ENCODE results near the gene PHLDA1. TPM values are rescaled to one million over a fixed set of nuclear protein-coding genes. Genes with fewer than 3 reads are reported as not detected.
"Not testable (repeated sequence)": the region's sequence is repeated elsewhere in the genome, so short reads cannot be mapped to it uniquely, and the experiment has no call there.

The PHLDA1 gene
- total and polyA plus RNA-seq, 8 donors = 15.8 to 59.3 (median 48.2) TPM

GRCh38 chr12:75996861-75997447, 34.6 kb downstream of the PHLDA1 start:
- no peak overlapping the region for H3K4me3 ChIP-seq
- intact Hi-C loops (cut with DNase I) = no loop called here
- H3K36me3 ChIP-seq = no peaks in the 10 kb centered on the region
- H3K27me3 ChIP-seq = no peaks in the 10 kb centered on the region
- ATAC-seq (no peak), DNase-seq (no peak)
- no peak for TF ChIP-seq CTCF (IDR thresholded peaks at IDR 0.05)
- no peaks in the 10 kb centered on the region for H3K9me3 ChIP-seq
- H3K4me1 ChIP-seq = no peaks in the 10 kb centered on the region
- no peak overlapping the region for H3K27ac ChIP-seq

- no peak for DNase-seq
- Histone ChIP-seq H3K36me3 (no peaks in the 10 kb centered on the region), H3K4me3 (no peak overlapping the region), H3K4me1 (no peaks in the 10 kb centered on the region), H3K27me3 (no peaks in the 10 kb centered on the region), H3K27ac (no peak overlapping the region), H3K9me3 (no peaks in the 10 kb centered on the region)
- no peak for TF ChIP-seq CTCF (IDR thresholded peaks at IDR 0.05)
- intact Hi-C loops (cut with DNase I) = no loop called here
- ATAC-seq = no peak
These were observed 35.9 kb downstream of the PHLDA1 start for GRCh38 chr12:75995691-75996090.

GRCh38 chr12:75994069-75994740, 37.4 kb downstream of the PHLDA1 start:
- no peak overlapping the region for H3K27ac ChIP-seq
- H3K4me1 ChIP-seq = no peaks in the 10 kb centered on the region
- no peaks in the 10 kb centered on the region for H3K27me3 ChIP-seq
- intact Hi-C loops (cut with DNase I) = no loop called here
- no peaks in the 10 kb centered on the region for H3K9me3 ChIP-seq
- TF ChIP-seq CTCF (IDR thresholded peaks at IDR 0.05) = no peak
- ATAC-seq (peak; percentile 8), DNase-seq (no peak)
- no peaks in the 10 kb centered on the region for H3K36me3 ChIP-seq
- H3K4me3 ChIP-seq = no peak overlapping the region

- no peak for ATAC-seq
- intact Hi-C loops (cut with DNase I) = no loop called here
- H3K36me3 ChIP-seq = no peaks in the 10 kb centered on the region
- no peak for DNase-seq
- no peaks in the 10 kb centered on the region for H3K4me1 ChIP-seq
- TF ChIP-seq CTCF (IDR thresholded peaks at IDR 0.05) = no peak
- no peaks in the 10 kb centered on the region for H3K27me3 ChIP-seq
- no peak overlapping the region for H3K4me3 ChIP-seq
- no peak overlapping the region for H3K27ac ChIP-seq
- peaks cover 0 to 3% of the 10 kb centered on the region in 2 donors for H3K9me3 ChIP-seq
These were observed 39.8 kb downstream of the PHLDA1 start for GRCh38 chr12:75991753-75992152.

GRCh38 chr12:75990189-75990912, 41.2 kb downstream of the PHLDA1 start:
- ATAC-seq = peak; percentile 92
- intact Hi-C loops (cut with DNase I) = no loop called here
- peak in 1 of 4 donors; percentile 35 for DNase-seq

GRCh38 chr12:75987709-75988108, 43.9 kb downstream of the PHLDA1 start:
- ATAC-seq; H3K36me3 ChIP-seq; H3K27me3 ChIP-seq; H3K4me3 ChIP-seq; H3K4me1 ChIP-seq; DNase-seq; intact Hi-C loops (cut with DNase I); H3K27ac ChIP-seq; H3K9me3 ChIP-seq: not testable (repeated sequence)

More at GRCh38 chr12:75990189-75990912, 41.2 kb downstream of the PHLDA1 start:
- Histone ChIP-seq H3K27ac (no peak overlapping the region), H3K4me3 (no peak overlapping the region), H3K36me3 (no peaks in the 10 kb centered on the region), H3K27me3 (no peaks in the 10 kb centered on the region), H3K4me1 (no peaks in the 10 kb centered on the region), H3K9me3 (peaks cover 0 to 3% of the 10 kb centered on the region in 2 donors)
- no peak for TF ChIP-seq CTCF (IDR thresholded peaks at IDR 0.05)
